GM19351 (cell line): Measurements from ENCODE around the gene CAGE1.
"Not testable (repeated sequence)": the region's sequence is repeated elsewhere in the genome, so short reads cannot be mapped to it uniquely, and the experiment has no call there.

ENCODE experiments used
- ATAC-seq: cut with Tn5 transposase; IDR thresholded peaks from one replicate; pipeline ENCODE4 v1.9.1; 2021; ENCODE audit warnings: mild to moderate bottlenecking, moderate library complexity; ENCODE audit not compliant: unreplicated experiment

The CAGE1 gene

DNA sequence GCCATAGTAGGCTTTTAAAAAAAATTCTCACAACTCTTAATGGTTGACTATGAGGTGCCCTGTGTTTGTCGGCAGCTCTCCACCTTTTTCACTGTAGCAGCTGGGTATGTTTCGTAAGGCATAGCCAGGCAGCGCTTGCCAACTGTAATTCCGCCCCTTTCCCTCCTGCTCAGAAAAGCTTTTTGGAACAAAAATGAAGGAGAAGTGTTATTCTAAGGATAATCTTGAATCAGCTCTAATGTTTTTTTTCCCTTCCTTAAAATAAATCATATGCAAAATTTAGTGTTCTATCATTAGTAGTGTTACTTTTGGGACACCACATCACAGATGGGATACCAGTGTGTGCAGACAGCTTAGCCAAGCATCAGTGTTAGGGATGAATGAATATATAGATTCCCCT is 21.3 kb upstream of the CAGE1 start:
- ATAC-seq: no peak

DNA sequence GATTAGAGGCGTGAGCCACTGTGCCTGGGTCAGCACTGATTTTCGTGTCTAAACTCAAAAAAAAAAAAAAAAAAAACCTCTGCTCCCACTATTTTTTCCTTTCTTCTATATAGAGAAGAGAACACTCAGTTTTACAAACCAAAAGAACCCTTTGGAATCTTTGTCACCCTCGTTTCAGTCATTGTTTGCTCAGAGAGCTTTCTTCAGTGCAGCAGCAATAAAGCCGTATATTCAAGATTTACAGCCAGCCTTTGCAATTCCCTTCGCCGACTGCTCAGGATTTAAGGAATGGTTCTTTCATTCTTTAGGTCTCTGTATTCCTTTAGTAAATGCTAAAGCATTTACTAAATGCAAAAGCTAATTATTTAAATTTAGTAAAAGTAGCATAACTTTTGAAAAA is 20.2 kb upstream of the CAGE1 start:
- no peak for ATAC-seq

DNA sequence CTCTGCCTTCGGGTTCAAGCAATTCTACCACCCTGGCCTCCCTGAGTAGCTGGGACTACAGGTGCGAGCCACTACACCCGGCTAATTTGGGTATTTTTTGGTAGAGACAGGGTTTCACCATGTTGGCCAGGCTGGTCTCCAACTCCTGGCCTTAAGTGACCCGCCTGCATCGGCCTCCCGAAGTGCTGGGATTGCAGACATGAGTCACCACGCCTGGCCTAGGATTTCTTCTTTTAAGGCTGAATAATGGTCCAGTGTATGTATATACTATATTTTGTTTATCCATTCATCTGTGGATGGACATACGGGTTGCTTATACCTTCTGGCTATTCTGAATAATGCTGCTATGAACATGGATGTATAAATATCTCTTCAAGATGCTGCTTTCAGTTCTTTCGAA is 17.2 kb upstream of the CAGE1 start:
- ATAC-seq: no peak

GRCh38 chr6:7404546-7404945 is 15.0 kb upstream of the CAGE1 start:
- ATAC-seq: no peak

DNA sequence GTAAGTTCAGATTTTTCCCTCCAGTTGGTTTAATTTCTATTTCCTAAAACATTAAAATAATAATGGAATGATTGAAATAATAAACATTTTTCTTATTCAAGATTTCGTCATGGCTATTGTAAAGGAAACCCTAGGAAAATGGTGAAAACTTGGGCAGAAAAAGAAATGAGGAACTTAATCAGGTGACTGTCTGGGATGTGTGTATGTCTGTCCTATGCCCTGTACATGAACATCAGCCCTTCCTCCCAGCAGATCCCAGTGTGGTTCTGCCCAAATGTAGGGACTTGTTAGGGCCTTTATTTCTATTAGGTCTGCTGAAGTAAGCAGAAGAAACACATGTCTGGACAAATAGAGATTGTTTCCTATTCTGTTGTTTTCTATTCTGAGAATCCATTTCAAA is 13.2 kb upstream of the CAGE1 start:
- no peak for ATAC-seq

DNA sequence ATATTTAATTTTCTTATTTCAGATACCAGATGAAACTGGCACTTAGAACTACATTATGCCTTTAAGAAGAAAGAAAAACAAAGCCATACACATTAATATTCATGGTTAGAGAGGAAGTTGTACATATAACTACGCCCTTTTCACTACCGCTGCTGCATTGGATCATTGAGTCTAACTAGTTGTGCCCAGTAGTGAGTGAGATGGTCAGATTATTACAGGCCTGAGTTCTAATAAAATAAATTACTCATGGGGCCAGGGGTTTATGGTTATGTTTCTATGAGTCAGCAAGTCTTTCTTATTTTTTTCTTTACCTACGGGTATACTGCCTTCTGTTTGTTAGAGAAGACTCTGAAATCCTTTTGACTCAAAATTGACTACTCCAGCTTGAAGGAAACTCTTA is 11.5 kb upstream of the CAGE1 start:
- no peak for ATAC-seq

- no peak for ATAC-seq
Observed at GRCh38 chr6:7392402-7392801, 2.9 kb upstream of the CAGE1 start.

GRCh38 chr6:7391151-7391550 is 1.6 kb upstream of the CAGE1 start:
- no peak for ATAC-seq

GRCh38 chr6:7390226-7390878 is 810 bp upstream of the CAGE1 start:
- peak; percentile 11 for ATAC-seq

- no peak for ATAC-seq
Observed at GRCh38 chr6:7389162-7389450, 436 bp downstream of the CAGE1 start.

DNA sequence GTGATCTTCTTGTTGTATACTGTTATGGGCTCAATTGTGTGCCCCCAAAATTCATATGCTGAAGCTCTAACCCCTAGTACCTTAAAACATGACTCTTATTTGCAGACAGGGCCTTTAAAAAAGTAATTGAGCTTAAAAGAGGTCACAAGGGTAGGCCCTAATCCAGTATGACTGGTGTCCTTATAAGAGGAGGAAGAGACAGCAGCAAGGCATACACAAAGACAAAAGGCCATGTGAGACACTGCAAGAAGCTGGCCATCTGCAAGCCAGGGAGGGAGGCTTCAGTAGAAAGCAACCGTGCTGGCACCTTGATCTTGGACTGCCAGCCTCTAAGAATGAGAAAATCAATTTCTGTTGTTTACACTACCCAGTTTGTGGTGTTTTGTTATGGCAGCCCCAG is 8.4 kb downstream of the CAGE1 start:
- no peak for ATAC-seq

DNA sequence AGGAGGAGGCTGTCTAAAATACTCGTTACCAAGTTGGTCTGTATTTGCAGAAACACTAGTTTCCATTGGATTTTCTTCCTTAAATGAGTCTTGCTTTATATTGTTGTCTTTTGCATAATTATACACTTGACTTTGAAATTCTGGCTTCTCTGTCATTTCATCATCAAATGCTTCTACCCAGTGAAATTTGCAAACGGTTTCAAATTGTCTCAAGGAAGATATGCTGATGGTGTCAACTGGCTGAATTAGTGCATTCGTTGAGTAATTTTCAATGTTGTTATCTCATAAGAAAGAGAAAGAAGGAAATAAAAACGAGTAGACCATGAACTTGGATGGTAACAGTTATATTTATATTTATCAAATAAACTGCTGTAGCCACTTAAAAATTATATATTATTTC is 10.8 kb downstream of the CAGE1 start:
- no peak for ATAC-seq

DNA sequence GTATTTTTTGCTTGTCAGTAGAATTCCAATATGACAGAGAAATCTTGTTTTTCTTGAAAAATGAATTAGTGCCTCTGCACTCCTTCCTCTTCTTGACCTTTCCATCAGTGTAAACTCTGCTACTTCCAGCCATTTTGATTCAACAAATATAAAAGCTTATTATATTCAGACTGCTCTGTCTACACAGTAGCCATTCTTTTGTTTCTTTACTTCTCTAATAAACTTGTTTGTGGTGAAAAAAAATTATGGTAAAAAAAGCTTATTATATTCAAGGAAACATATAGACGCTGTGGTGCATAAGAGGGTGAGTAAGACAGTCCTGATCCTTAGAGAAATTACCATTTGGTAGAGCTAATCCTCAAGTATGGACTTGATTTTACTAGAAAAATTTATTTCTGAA is 11.6 kb downstream of the CAGE1 start:
- ATAC-seq: no peak

DNA sequence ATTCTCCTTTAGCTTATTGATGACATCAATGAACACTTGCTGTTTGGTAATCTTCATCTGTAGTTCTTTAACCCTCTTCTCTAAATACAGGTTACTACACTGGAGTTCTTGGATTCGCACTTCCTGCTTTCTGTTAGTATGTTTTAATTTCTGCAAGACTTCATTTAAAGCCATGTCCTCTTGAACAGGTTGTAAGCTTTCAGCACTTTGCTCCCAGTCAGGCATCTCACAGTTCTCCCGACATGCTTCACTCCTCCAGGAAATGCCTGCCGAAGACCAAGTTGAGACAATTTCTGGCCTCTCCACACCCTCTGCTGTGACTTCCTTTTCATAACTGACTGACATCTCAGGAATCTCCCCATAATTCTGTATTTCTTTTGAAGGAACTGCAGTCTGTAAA is 15.8 kb downstream of the CAGE1 start:
- ATAC-seq: no peak

- ATAC-seq: no peak
Observed at GRCh38 chr6:7367408-7367807, 22.1 kb downstream of the CAGE1 start.

DNA sequence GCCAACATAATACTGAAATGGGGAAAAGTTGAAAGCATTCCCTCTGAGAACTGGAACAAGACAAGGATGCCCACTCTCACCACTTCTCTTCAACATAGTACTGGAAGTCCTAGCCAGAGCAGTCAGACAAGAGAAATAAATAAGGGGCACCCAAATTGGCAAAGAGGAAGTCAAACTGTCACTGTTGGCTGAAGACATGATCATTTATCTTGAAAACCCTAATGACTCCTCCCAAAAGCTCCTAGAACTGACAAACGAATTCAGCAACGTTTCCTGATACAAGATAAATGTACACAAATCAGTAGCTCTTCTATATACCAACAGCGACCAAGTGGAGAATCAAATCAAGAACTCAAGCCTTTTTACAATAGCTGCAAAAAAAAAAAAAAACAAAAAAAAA is 37.6 kb downstream of the CAGE1 start:
- ATAC-seq: not testable (repeated sequence)

- not testable (repeated sequence) for ATAC-seq
Observed at GRCh38 chr6:7350591-7350990, 39.0 kb downstream of the CAGE1 start.

DNA sequence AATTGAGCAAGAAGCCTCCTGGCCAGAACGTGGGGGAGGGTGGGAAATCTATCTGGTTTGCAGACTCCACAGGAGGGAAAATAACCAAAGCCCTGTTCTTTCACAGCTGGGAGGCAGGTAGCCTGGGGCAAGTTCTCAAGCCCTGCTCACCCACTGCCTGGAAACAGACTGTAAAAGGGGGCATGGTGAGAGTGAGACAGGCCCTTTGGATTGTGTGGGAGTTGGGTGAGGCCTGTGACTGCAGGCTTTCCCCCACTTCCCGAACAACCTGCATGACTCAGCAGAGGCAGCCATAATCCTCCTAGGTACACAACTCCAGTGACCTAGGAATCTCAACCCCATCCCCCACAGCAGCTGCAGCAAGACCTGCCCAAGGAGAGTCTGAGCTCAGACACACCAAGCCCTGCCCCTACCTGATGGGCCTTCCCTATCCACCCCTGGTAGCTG is 42.0 kb downstream of the CAGE1 start:
- ATAC-seq: not testable (repeated sequence)

DNA sequence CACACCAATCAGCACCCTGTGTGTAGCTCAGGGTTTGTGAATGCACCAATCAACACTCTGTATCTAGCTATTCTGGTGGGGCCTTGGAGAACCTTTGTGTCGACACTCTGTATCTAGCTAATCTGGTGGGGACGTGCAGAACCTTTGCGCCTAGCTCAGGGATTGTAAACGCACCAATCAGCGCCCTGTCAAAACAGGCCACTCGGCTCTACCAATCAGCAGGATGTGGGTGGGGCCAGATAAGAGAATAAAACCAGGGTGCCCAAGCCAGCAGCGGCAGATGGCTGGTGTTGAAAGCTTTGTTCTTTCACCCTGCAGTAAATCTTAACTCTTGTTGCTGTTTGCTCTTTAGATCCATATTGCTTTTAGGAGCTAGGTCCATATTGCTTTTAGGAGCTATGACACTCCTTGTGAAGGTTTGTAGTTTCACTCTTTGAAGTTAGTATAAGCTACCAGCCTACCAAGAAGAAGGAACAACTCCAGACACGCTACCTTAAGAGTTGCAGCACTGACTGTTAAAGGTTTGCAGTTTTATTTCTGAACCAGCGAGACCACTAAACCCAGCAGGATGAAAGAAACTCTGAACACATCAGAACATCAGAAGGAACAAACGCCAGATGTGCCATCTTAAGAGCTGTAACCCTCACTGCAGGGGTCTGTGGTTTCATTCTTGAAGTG is 44.6 kb downstream of the CAGE1 start:
- not testable (repeated sequence) for ATAC-seq

GRCh38 chr6:7343546-7344475 is 45.7 kb downstream of the CAGE1 start:
- no peak for ATAC-seq

- no peak for ATAC-seq
Observed at GRCh38 chr6:7341989-7342742, 47.4 kb downstream of the CAGE1 start.
